Measurements from ENCODE around the gene PCCA. TPM values are rescaled to one million over a fixed set of nuclear protein-coding genes. Genes with fewer than 3 reads are reported as not detected.
A peak's percentile ranks its signal among the peaks of the same experiment; 100 is the strongest.
"Not testable (repeated sequence)": the region's sequence is repeated elsewhere in the genome, so short reads cannot be mapped to it uniquely, and the experiment has no call there.

PCCA gene
- total and polyA plus RNA-seq, 2 experiments from 2014 or later: 41.9 to 46.6 TPM

- H3K79me2 ChIP-seq (replicated peaks; ENCODE audit: insufficient read depth): peaks cover 97% of the 10 kb centered on the region
- not testable (repeated sequence) for H3K4me3 ChIP-seq; H3K36me3 ChIP-seq (ENCODE audit: insufficient read depth); DNase-seq (ENCODE audit: low spot score); H3K4me3 Mint-ChIP-seq; ATAC-seq; H3K4me2 ChIP-seq; H3K27me3 ChIP-seq (ENCODE audit: insufficient read depth); H3K27me3 Mint-ChIP-seq (ENCODE audit: insufficient read depth, low read depth, poor library complexity); H3K4me1 ChIP-seq (ENCODE audit: insufficient read depth); H3K9me3 Mint-ChIP-seq; H3K9me2 ChIP-seq (ENCODE audit: insufficient read depth); H2AFZ ChIP-seq; H3K27ac ChIP-seq (ENCODE audit: low read depth); H3F3A ChIP-seq (replicated peaks; ENCODE audit: low read depth); H3K27ac Mint-ChIP-seq
- H3K4me1 Mint-ChIP-seq: peaks cover 23% of the 10 kb centered on the region
- peaks cover 19% of the 10 kb centered on the region for H3K36me3 Mint-ChIP-seq (ENCODE audit: low read depth)
- H4K20me1 ChIP-seq (replicated peaks; ENCODE audit: insufficient read depth): peaks cover 18% of the 10 kb centered on the region
Observed at GRCh38 chr13:100099117-100099445, 10.2 kb downstream of the PCCA start.

- H3K27me3 ChIP-seq (ENCODE audit: insufficient read depth): no peaks in the 10 kb centered on the region
- H3K36me3 Mint-ChIP-seq (ENCODE audit: low read depth): peaks cover 17% of the 10 kb centered on the region
- H3K9me2 ChIP-seq (ENCODE audit: insufficient read depth): no peaks in the 10 kb centered on the region
- H4K20me1 ChIP-seq (replicated peaks; ENCODE audit: insufficient read depth): peaks cover 11% of the 10 kb centered on the region
- no peak overlapping the region for H2AFZ ChIP-seq
- ATAC-seq (no peak), DNase-seq (ENCODE audit: low spot score) (no peak)
- no peaks in the 10 kb centered on the region for H3F3A ChIP-seq (replicated peaks; ENCODE audit: low read depth)
- no peak overlapping the region for H3K27ac ChIP-seq (ENCODE audit: low read depth)
- peaks cover 3% of the 10 kb centered on the region; the same call in 1 of the 2 replicates for H3K36me3 ChIP-seq (ENCODE audit: insufficient read depth)
- H3K4me1 ChIP-seq (ENCODE audit: insufficient read depth): no peaks in the 10 kb centered on the region
- no peak overlapping the region for H3K4me2 ChIP-seq
- H3K4me1 Mint-ChIP-seq: peaks cover 21% of the 10 kb centered on the region
- no peaks in the 10 kb centered on the region; the same call in 2 of the 3 replicates for H3K9me3 Mint-ChIP-seq
- H3K27me3 Mint-ChIP-seq (ENCODE audit: insufficient read depth, low read depth, poor library complexity): peaks cover 4% of the 10 kb centered on the region
- H3K27ac Mint-ChIP-seq: peak overlapping the region; percentile 8; the same call in 1 of the 2 replicates
- H3K79me2 ChIP-seq (replicated peaks; ENCODE audit: insufficient read depth): peaks cover 92% of the 10 kb centered on the region
- H3K4me3 Mint-ChIP-seq: no peak overlapping the region
- no peak overlapping the region for H3K4me3 ChIP-seq
- TF ChIP-seq JUNB (IDR thresholded peaks at IDR 0.05; ENCODE audit: unreplicated experiment) (no peak), EZH2phosphoT487 (IDR thresholded peaks at IDR 0.05; ENCODE audit: unreplicated experiment) (no peak), REST (IDR thresholded peaks at IDR 0.05; ENCODE audit: unreplicated experiment) (no peak), ZNF331 (CRISPR knock-in tag; IDR thresholded peaks at IDR 0.05; ENCODE audit: low read depth) (no peak), CTCF (conservative IDR thresholded peaks at IDR 0.05; ENCODE audit: low read depth in 2 of 2) (no peak), NANOG (IDR thresholded peaks at IDR 0.05; ENCODE audit: borderline replicate concordance) (no peak), ETS1 (IDR thresholded peaks at IDR 0.05) (no peak), STAT1 (IDR thresholded peaks at IDR 0.05; ENCODE audit: unreplicated experiment) (no peak), CREB1 (CRISPR knock-in tag; IDR thresholded peaks at IDR 0.05; ENCODE audit: low read depth) (no peak)
Observed at GRCh38 chr13:100100115-100100879, 11.4 kb downstream of the PCCA start.

Data from GM23338 (cell line).